ENCODE measurements around the gene PPDPF. TPM values are rescaled to one million over a fixed set of nuclear protein-coding genes. Genes with fewer than 3 reads are reported as not detected.

PPDPF gene
- total RNA-seq, 2 experiments from 2014 or later, result 34.9 to 117 TPM

GRCh38 chr20:63502671-63503172, 17.8 kb upstream of the PPDPF start:
- ChIA-PET POLR2A (interaction anchor here (0.5 kb wide), 1 partner anchor 378 kb away, joined by 6 read pairs; no protein-coding TSS in a partner anchor), CTCF (ENCODE audit: unreplicated experiment) (no interaction called here)
- no peak overlapping the region for H3K4me3 ChIP-seq (ENCODE audit: low read depth, low read length, poor library complexity, severe bottlenecking)
- no peaks in the 10 kb centered on the region for H3K9me3 ChIP-seq (ENCODE audit: low read length)
- no TSS peak for BruUV-seq (replicated peaks)
- H3K9me2 ChIP-seq (ENCODE audit: insufficient read depth, low read length), result no peaks in the 10 kb centered on the region
- H3K4me2 ChIP-seq (ENCODE audit: low read length), result peak overlapping the region; percentile 49; the same call in 1 of the 2 replicates
- no peak overlapping the region for H2AFZ ChIP-seq (ENCODE audit: low read length)
- H4K20me1 ChIP-seq (ENCODE audit: insufficient read depth, low read length), result no peaks in the 10 kb centered on the region
- H3K27ac ChIP-seq (ENCODE audit: low read depth, low read length, poor library complexity, severe bottlenecking), result no peak overlapping the region
- DNase-seq (ENCODE audit: low spot score), result no peak
- no peaks in the 10 kb centered on the region for H3K36me3 ChIP-seq (ENCODE audit: insufficient read depth, low read length)
- H3K4me1 ChIP-seq (ENCODE audit: insufficient read depth, low read length, poor library complexity, severe bottlenecking), result peaks cover 14% of the 10 kb centered on the region
- intact Hi-C loops (cut with micrococcal nuclease; ENCODE audit: unreplicated experiment), result no loop called here
- TF ChIP-seq CTCF (conservative IDR thresholded peaks at IDR 0.05; ENCODE audit: low read length) (no peak), EZH2phosphoT487 (IDR thresholded peaks at IDR 0.05; ENCODE audit: borderline replicate concordance, low read depth, low read length) (no peak)
- no peaks in the 10 kb centered on the region for H3K79me2 ChIP-seq (ENCODE audit: insufficient read depth, low read depth, low read length)

- Histone ChIP-seq H3K4me3 (ENCODE audit: low read depth, low read length, poor library complexity, severe bottlenecking) (no peak overlapping the region), H3K36me3 (ENCODE audit: insufficient read depth, low read length) (no peaks in the 10 kb centered on the region), H3K4me1 (ENCODE audit: insufficient read depth, low read length, poor library complexity, severe bottlenecking) (peaks cover 20% of the 10 kb centered on the region), H3K9me2 (ENCODE audit: insufficient read depth, low read length) (no peaks in the 10 kb centered on the region), H4K20me1 (ENCODE audit: insufficient read depth, low read length) (no peaks in the 10 kb centered on the region), H3K79me2 (ENCODE audit: insufficient read depth, low read depth, low read length) (no peaks in the 10 kb centered on the region), H3K27ac (ENCODE audit: low read depth, low read length, poor library complexity, severe bottlenecking) (no peak overlapping the region), H2AFZ (ENCODE audit: low read length) (no peak overlapping the region), H3K9me3 (ENCODE audit: low read length) (no peaks in the 10 kb centered on the region), H3K4me2 (ENCODE audit: low read length) (no peak overlapping the region)
- BruUV-seq (replicated peaks), result no TSS peak
- intact Hi-C loops (cut with micrococcal nuclease; ENCODE audit: unreplicated experiment), result no loop called here
- POLR2A ChIA-PET, result no interaction called here
- TF ChIP-seq CTCF (conservative IDR thresholded peaks at IDR 0.05; ENCODE audit: low read length) (no peak), EZH2phosphoT487 (IDR thresholded peaks at IDR 0.05; ENCODE audit: borderline replicate concordance, low read depth, low read length) (no peak)
- CTCF ChIA-PET (ENCODE audit: unreplicated experiment), result no interaction called here
- DNase-seq (ENCODE audit: low spot score), result no peak
Measured at GRCh38 chr20:63503524-63503923, 17.0 kb upstream of the PPDPF start.

GRCh38 chr20:63504642-63505041, 15.9 kb upstream of the PPDPF start:
- no peak for DNase-seq (ENCODE audit: low spot score)
- TF ChIP-seq CTCF (conservative IDR thresholded peaks at IDR 0.05; ENCODE audit: low read length), result no peak
- TF ChIP-seq EZH2phosphoT487 (IDR thresholded peaks at IDR 0.05; ENCODE audit: borderline replicate concordance, low read depth, low read length), result no peak
- no peaks in the 10 kb centered on the region for H3K9me3 ChIP-seq (ENCODE audit: low read length)
- CTCF ChIA-PET (ENCODE audit: unreplicated experiment), result no interaction called here
- POLR2A ChIA-PET, result no interaction called here
- H3K4me1 ChIP-seq (ENCODE audit: insufficient read depth, low read length, poor library complexity, severe bottlenecking), result peaks cover 21% of the 10 kb centered on the region
- no peak overlapping the region for H3K4me2 ChIP-seq (ENCODE audit: low read length)
- H4K20me1 ChIP-seq (ENCODE audit: insufficient read depth, low read length), result no peaks in the 10 kb centered on the region
- no TSS peak for BruUV-seq (replicated peaks)
- H3K79me2 ChIP-seq (ENCODE audit: insufficient read depth, low read depth, low read length), result no peaks in the 10 kb centered on the region
- H3K36me3 ChIP-seq (ENCODE audit: insufficient read depth, low read length), result no peaks in the 10 kb centered on the region
- intact Hi-C loops (cut with micrococcal nuclease; ENCODE audit: unreplicated experiment), result no loop called here
- no peak overlapping the region for H3K4me3 ChIP-seq (ENCODE audit: low read depth, low read length, poor library complexity, severe bottlenecking)
- no peaks in the 10 kb centered on the region for H3K9me2 ChIP-seq (ENCODE audit: insufficient read depth, low read length)
- H3K27ac ChIP-seq (ENCODE audit: low read depth, low read length, poor library complexity, severe bottlenecking), result no peak overlapping the region
- H2AFZ ChIP-seq (ENCODE audit: low read length), result no peak overlapping the region

Data from OCI-LY7 (cell line).